HepG2 (cell line): ENCODE results near the gene IP6K1. TPM values are rescaled to one million over a fixed set of nuclear protein-coding genes. Genes with fewer than 3 reads are reported as not detected.

Source experiments
- AKAP8 ChIP-seq: sonication (generic); formaldehyde crosslinking; IDR thresholded peaks from 2 replicates; pipeline ENCODE4 v1.5.1; 2020; ENCODE audit warnings: mild to moderate bottlenecking, missing genetic modification reagents
- GABPB1 ChIP-seq: IDR thresholded peaks from 2 replicates; pipeline ENCODE4 v1.6.1; 2016; ENCODE audit warnings: mild to moderate bottlenecking, missing genetic modification reagents, moderate library complexity, missing compliant biosample characterization
- HMG20A ChIP-seq: IDR thresholded peaks from 2 replicates; pipeline ENCODE4 v1.6.1; 2016; ENCODE audit warnings: borderline replicate concordance
- HNF1B ChIP-seq: sonication (generic); formaldehyde crosslinking; IDR thresholded peaks from 2 replicates; pipeline ENCODE4 v1.5.1; 2020; ENCODE audit warnings: mild to moderate bottlenecking, moderate library complexity, missing genetic modification reagents
- KDM1A ChIP-seq: IDR thresholded peaks from 2 replicates; pipeline ENCODE4 v1.6.1; 2016; ENCODE audit warnings: missing compliant biosample characterization
- KLF12 ChIP-seq: sonication (generic); formaldehyde crosslinking; IDR thresholded peaks from 2 replicates; pipeline ENCODE4 v1.4.0; 2020; ENCODE audit warnings: missing genetic modification reagents, borderline replicate concordance
- LCORL ChIP-seq, 2 experiments: fragments of 450-650 bp in 1 of 2; sonication (generic) in 1 of 2; formaldehyde crosslinking in 1 of 2; IDR thresholded peaks; 2 replicates each; pipeline versions ENCODE4 v1.5.0 to v1.6.1; 2017 to 2020; ENCODE audit warnings: antibody characterized with exemption in 1 of 2, missing genetic modification reagents in 1 of 2
- MEIS2 ChIP-seq: sonication (generic); formaldehyde crosslinking; IDR thresholded peaks from 2 replicates; pipeline ENCODE4 v1.9.0; 2021; ENCODE audit warnings: mild to moderate bottlenecking, missing genetic modification reagents
- NRL ChIP-seq: sonication (generic); formaldehyde crosslinking; IDR thresholded peaks from 2 replicates; pipeline ENCODE4 v1.5.0; 2020; ENCODE audit warnings: missing genetic modification reagents, mild to moderate bottlenecking, moderate library complexity, borderline replicate concordance
- RARG ChIP-seq: sonication (generic); formaldehyde crosslinking; IDR thresholded peaks from 2 replicates; pipeline ENCODE4 v1.4.0; 2020; ENCODE audit warnings: low read depth, mild to moderate bottlenecking, missing genetic modification reagents
- RBFOX2 ChIP-seq: fragments of 200-400 bp; formaldehyde crosslinking; IDR thresholded peaks from 2 replicates; pipeline ENCODE4 v1.6.1; 2017; ENCODE audit warnings: low read depth, mild to moderate bottlenecking, low read length
- RFX1 ChIP-seq: fragments of 450-650 bp; IDR thresholded peaks from 2 replicates; pipeline ENCODE4 v1.6.1; 2017
- TAF1 ChIP-seq: sonication (generic); formaldehyde crosslinking; IDR thresholded peaks from 2 replicates; pipeline ENCODE4 v1.4.0; 2020; ENCODE audit warnings: missing genetic modification reagents
- TRIM24 ChIP-seq: sonication (generic); formaldehyde crosslinking; IDR thresholded peaks from 2 replicates; pipeline ENCODE4 v1.8.0; 2022; ENCODE audit warnings: mild to moderate bottlenecking, missing genetic modification reagents
- U2AF2 ChIP-seq: fragments of 200-400 bp; formaldehyde crosslinking; IDR thresholded peaks from 2 replicates; pipeline ENCODE4 v1.6.1; 2017; ENCODE audit warnings: low read depth, mild to moderate bottlenecking, low read length
- ZMYM2 ChIP-seq: sonication (generic); formaldehyde crosslinking; IDR thresholded peaks from 2 replicates; pipeline ENCODE4 v1.8.0; 2022; ENCODE audit warnings: mild to moderate bottlenecking, missing genetic modification reagents
- ZNF18 ChIP-seq: sonication (generic); formaldehyde crosslinking; IDR thresholded peaks from 2 replicates; pipeline ENCODE4 v1.8.0; 2022; ENCODE audit warnings: mild to moderate bottlenecking, missing genetic modification reagents; ENCODE audit not compliant: insufficient replicate concordance
- ZNF256 ChIP-seq: sonication (generic); formaldehyde crosslinking; conservative IDR thresholded peaks from 2 replicates; pipeline ENCODE4 v1.4.0; 2020; ENCODE audit warnings: missing genetic modification reagents
- ZNF7 ChIP-seq: IDR thresholded peaks from 2 replicates; pipeline ENCODE4 v1.6.1; 2016; ENCODE audit warnings: missing biosample characterization, missing genetic modification reagents
- ZNF776 ChIP-seq: sonication (generic); formaldehyde crosslinking; IDR thresholded peaks from 2 replicates; pipeline ENCODE4 v1.4.0; 2020; ENCODE audit warnings: mild to moderate bottlenecking, missing genetic modification reagents
- ZNF878 ChIP-seq: sonication (generic); formaldehyde crosslinking; IDR thresholded peaks from 2 replicates; pipeline ENCODE4 v1.8.1; 2023; ENCODE audit warnings: mild to moderate bottlenecking, missing genetic modification reagents, moderate library complexity
- ZSCAN31 ChIP-seq: sonication (generic); formaldehyde crosslinking; IDR thresholded peaks from 2 replicates; pipeline ENCODE4 v1.5.0; 2020; ENCODE audit warnings: low read depth, mild to moderate bottlenecking, missing genetic modification reagents
- ZSCAN9 ChIP-seq: IDR thresholded peaks from 2 replicates; pipeline ENCODE4 v1.6.1; 2016; ENCODE audit warnings: borderline replicate concordance
- polyA plus RNA-seq, 8 experiments: library from polyadenylated mRNA; depleted of rRNA in 3 of 8; stranded (reverse) in 7 of 8; unstranded in 1 of 8; fragments of >200 nt; fragmentation: Illumina TruSeq in 4 of 8; extraction: Trizol in 4 of 8; gene quantifications; 2 replicates each; pipeline versions ENCODE4 v1.2.1 to v1.2.3, GENCODE V29; 2011 to 2016; ENCODE audit warnings: low read depth in 4 of 8, missing spikeins in 1 of 8, mixed read lengths in 1 of 8; ENCODE audit not compliant: insufficient read depth in 1 of 8
- total RNA-seq, 5 experiments: library from RNA; depleted of rRNA; stranded (reverse); fragments of >200 nt; fragmentation: Illumina TruSeq; extraction: Trizol; gene quantifications; 2 replicates each; pipeline ENCODE4 v1.2.3, GENCODE V29; 2016; ENCODE audit warnings: low read depth in 1 of 5
- TF ChIP-seq, protein P1 (sequence below): sonication (generic); formaldehyde crosslinking; IDR thresholded peaks from 2 replicates; pipeline ENCODE4 v1.5.0; 2020; ENCODE audit warnings: mild to moderate bottlenecking, missing genetic modification reagents
- TF ChIP-seq, protein P2 (sequence below): sonication (generic); formaldehyde crosslinking; IDR thresholded peaks from 2 replicates; pipeline ENCODE4 v1.4.0; 2020; ENCODE audit warnings: missing genetic modification reagents, low read depth, mild to moderate bottlenecking, borderline replicate concordance

IP6K1 gene
- total and polyA plus RNA-seq, 2 of the 13 experiments (the other 11 are each of a cell fraction or from before 2014, with no cell fraction given) = 17.7 to 29.7 TPM

DNA sequence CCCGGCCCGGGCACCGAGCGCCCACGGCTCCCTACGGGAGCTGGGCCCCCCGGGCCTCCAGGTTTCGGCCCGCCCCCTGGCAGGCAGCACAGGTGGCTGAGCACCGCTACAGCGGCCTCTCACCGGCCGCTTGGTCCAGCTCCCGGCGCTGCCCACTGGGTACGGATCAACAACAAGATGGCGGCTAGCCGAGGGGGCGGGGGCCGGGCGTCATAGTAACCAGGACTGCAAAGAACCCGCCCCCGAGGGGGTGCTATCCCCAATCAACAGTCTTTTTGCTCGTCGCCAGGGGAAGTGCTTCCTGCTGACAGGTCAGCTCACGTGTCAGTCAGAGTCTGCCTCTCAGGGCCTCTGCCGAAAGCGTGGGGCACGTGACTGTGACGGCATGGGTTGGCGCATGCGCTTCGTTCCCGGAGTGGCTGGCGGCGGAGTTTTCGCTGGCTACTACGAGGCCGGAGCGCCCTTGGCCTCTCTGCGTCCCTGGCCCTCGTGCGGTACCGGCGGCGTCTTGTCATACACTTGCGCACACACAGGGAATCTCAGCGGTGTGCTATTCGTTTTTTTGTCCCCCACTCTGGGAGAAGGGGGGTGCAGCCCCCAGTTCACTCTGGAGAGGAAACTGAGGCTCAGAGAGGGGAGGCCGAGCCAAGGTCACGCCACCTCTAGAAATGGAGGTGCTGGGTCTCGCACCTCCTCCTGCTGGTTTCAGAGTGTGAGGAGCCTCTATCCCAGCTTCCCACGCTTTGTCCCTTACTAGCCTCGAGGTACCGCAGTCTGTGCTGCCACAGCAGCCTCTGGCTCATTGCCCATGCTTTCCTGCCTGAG, at the start of gene IP6K1 (continued):
- TF ChIP-seq ZSCAN9 (CRISPR knock-in tag) = peak; percentile 73; the same call in 1 of the 2 replicates
- TF ChIP-seq MEIS2 = peak; percentile 61
- TF ChIP-seq, protein P1, sequence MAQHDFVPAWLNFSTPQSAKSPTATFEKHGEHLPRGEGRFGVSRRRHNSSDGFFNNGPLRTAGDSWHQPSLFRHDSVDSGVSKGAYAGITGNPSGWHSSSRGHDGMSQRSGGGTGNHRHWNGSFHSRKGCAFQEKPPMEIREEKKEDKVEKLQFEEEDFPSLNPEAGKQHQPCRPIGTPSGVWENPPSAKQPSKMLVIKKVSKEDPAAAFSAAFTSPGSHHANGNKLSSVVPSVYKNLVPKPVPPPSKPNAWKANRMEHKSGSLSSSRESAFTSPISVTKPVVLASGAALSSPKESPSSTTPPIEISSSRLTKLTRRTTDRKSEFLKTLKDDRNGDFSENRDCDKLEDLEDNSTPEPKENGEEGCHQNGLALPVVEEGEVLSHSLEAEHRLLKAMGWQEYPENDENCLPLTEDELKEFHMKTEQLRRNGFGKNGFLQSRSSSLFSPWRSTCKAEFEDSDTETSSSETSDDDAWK (CRISPR knock-in tag) = no peak
- TF ChIP-seq LCORL (IDR thresholded peaks at IDR 0.05) = no peak
- no peak for TF ChIP-seq LCORL (CRISPR knock-in tag; IDR thresholded peaks at IDR 0.05)
- TF ChIP-seq ZMYM2 (CRISPR knock-in tag) = no peak
- peak; percentile 93 for TF ChIP-seq GABPB1
- 0 out of 2 replicates have a peak, but pooled peaks have one; percentile 13 for TF ChIP-seq ZNF256 (CRISPR knock-in tag)
- peak; percentile 87 for TF ChIP-seq TAF1
- TF ChIP-seq, protein P2, sequence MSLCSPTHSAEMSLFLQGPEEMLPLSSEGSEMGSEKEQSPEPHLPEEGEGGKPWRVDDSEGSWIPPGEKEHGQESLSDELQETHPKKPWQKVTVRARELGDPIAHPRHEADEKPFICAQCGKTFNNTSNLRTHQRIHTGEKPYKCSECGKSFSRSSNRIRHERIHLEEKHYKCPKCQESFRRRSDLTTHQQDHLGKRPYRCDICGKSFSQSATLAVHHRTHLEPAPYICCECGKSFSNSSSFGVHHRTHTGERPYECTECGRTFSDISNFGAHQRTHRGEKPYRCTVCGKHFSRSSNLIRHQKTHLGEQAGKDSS (CRISPR knock-in tag) = peak; percentile 64; the same call in 1 of the 2 replicates
- TF ChIP-seq KDM1A (CRISPR knock-in tag) = no peak
- TF ChIP-seq ZNF776 (CRISPR knock-in tag) = peak; percentile 63; the same call in 1 of the 2 replicates
- no peak for TF ChIP-seq RARG (CRISPR knock-in tag)
- TF ChIP-seq RFX1 = peak; percentile 90
- 0 out of 2 replicates have a peak, but pooled peaks have one; percentile 28 for TF ChIP-seq AKAP8
- no peak for TF ChIP-seq ZNF7 (CRISPR knock-in tag)
- no peak for TF ChIP-seq HNF1B (CRISPR knock-in tag)
- peak; percentile 19 for TF ChIP-seq ZNF18 (CRISPR knock-in tag)
- peak; percentile 39; the same call in 1 of the 2 replicates for TF ChIP-seq KLF12 (CRISPR knock-in tag)
- no peak for TF ChIP-seq ZSCAN31 (CRISPR knock-in tag)
- TF ChIP-seq NRL (CRISPR knock-in tag) = no peak; the same call in none of the 2 replicates
- TF ChIP-seq U2AF2 = 0 out of 2 replicates have a peak, but pooled peaks have one; percentile 70
- 0 out of 2 replicates have a peak, but pooled peaks have one; percentile 49 for TF ChIP-seq ZNF878 (CRISPR knock-in tag)
- TF ChIP-seq HMG20A (CRISPR knock-in tag) = no peak
- TF ChIP-seq RBFOX2 = peak; percentile 88
- no peak for TF ChIP-seq TRIM24 (CRISPR knock-in tag)
